Suprapubic skin (tissue), 4 donors: Measurements from ENCODE around the gene PDCD5.

Source experiments
- CTCF ChIP-seq, 2 donors: fragments of 200-600 bp in 1 of 2; fragments of 450-650 bp in 1 of 2; sonication (generic) in 1 of 2; IDR thresholded peaks; one replicate each; pipeline ENCODE4 v1.5.1; 2016 to 2019; ENCODE audit warnings: antibody characterized with exemption in 2 of 2, mild to moderate bottlenecking in 1 of 2, moderate library complexity in 1 of 2
- EP300 ChIP-seq: sonication (generic); formaldehyde crosslinking; IDR thresholded peaks from one replicate; pipeline ENCODE4 v1.6.1; 2017; ENCODE audit warnings: antibody characterized with exemption
- POLR2A ChIP-seq, 2 donors: fragments of 450-650 bp; IDR thresholded peaks; one replicate each; pipeline ENCODE4 v1.6.1; 2017; ENCODE audit warnings: antibody characterized with exemption in 2 of 2, mild to moderate bottlenecking in 2 of 2, moderate library complexity in 2 of 2
- POLR2AphosphoS5 ChIP-seq, 3 donors: sonication (generic); formaldehyde crosslinking; IDR thresholded peaks; one replicate each; pipeline ENCODE4 v1.6.1; 2017; ENCODE audit warnings: antibody characterized with exemption in 3 of 3

DNA sequence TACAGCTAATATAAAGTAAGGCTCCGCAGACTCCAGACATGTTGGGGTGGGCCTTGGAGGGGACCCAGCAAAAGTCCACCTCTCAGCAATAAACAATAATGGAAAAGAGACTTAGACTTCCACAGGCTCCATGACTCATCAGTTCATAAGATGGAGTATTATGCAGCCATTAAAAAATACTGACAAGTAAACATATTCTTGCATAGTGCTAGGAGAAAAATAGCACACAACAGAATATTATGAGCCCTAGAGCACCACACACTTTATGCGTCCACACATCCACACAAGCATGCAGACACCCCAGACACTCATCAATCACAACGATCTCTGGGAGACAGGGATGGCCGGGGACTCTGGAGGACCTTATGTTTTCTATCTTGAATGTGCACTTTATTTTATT, 46.0 kb downstream of the PDCD5 start:
- TF ChIP-seq CTCF (IDR thresholded peaks at IDR 0.05): no peak
- TF ChIP-seq POLR2AphosphoS5 (IDR thresholded peaks at IDR 0.05): no peak
- TF ChIP-seq POLR2A (IDR thresholded peaks at IDR 0.05): no peak
- no peak for TF ChIP-seq EP300
